ENCODE measurements around the gene RAP1GDS1. TPM values are rescaled to one million over a fixed set of nuclear protein-coding genes. Genes with fewer than 3 reads are reported as not detected.

Gene RAP1GDS1
- total and polyA plus RNA-seq, 4 donors: 11.2 to 19.4 (median 16.0) TPM

GRCh38 chr4:98232202-98232601 is 29.0 kb upstream of the RAP1GDS1 start:
- no peak overlapping the region for H3K4me3 ChIP-seq (ENCODE audit: low read depth in 1 of 3, low read length in 3 of 3)
- DNase-seq (ENCODE audit: low spot score): no peak
- peaks cover 0 to 2% (median 0%) of the 10 kb centered on the region in 4 donors for H3K9me3 ChIP-seq (ENCODE audit: control insufficient read depth in 4 of 4, low read length in 3 of 4)
- H3K4me1 ChIP-seq (ENCODE audit: control insufficient read depth in 4 of 4, insufficient read depth in 4 of 4, low read length in 3 of 4): peaks cover 0 to 5% (median 2%) of the 10 kb centered on the region in 4 donors
- WGBS: 31% methylated on average over 3 of the region's 3 CpGs
- TF ChIP-seq HNF4A (conservative IDR thresholded peaks at IDR 0.05): peak in 1 of 2 donors; percentile 50
- TF ChIP-seq TAF1 (conservative IDR thresholded peaks at IDR 0.05): no peak
- TF ChIP-seq ZBTB33 (IDR thresholded peaks at IDR 0.05): no peak
- TF ChIP-seq FOXA1 (IDR thresholded peaks at IDR 0.05): no peak
- TF ChIP-seq NR2F2 (IDR thresholded peaks at IDR 0.05): no peak
- TF ChIP-seq RAD21 (IDR thresholded peaks at IDR 0.05): peak in 1 of 2 donors; percentile 13
- no peak for TF ChIP-seq REST (IDR thresholded peaks at IDR 0.05)
- peak; percentile 52 to 69 for TF ChIP-seq RXRA (IDR thresholded peaks at IDR 0.05)
- TF ChIP-seq EGR1 (IDR thresholded peaks at IDR 0.05; ENCODE audit: low read depth in 2 of 2): no peak
- TF ChIP-seq FOXA2 (IDR thresholded peaks at IDR 0.05): no peak
- TF ChIP-seq JUND (IDR thresholded peaks at IDR 0.05): peak in 1 of 2 donors; percentile 12
- no peak for TF ChIP-seq SP1 (IDR thresholded peaks at IDR 0.05)
- no peak for TF ChIP-seq HNF4G (IDR thresholded peaks at IDR 0.05)
- TF ChIP-seq CTCF (IDR thresholded peaks at IDR 0.05; ENCODE audit: low read depth, low read length, missing input control): no peak
- peak; percentile 92 for TF ChIP-seq ATF3 (IDR thresholded peaks at IDR 0.05)
- peak; percentile 23 for TF ChIP-seq MAX (IDR thresholded peaks at IDR 0.05)
- TF ChIP-seq GABPA (IDR thresholded peaks at IDR 0.05 in 1 of 2, conservative IDR thresholded peaks at IDR 0.05 in 1 of 2): no peak
- no peak for TF ChIP-seq YY1 (IDR thresholded peaks at IDR 0.05)
- no peaks in the 10 kb centered on the region for H3K36me3 ChIP-seq (ENCODE audit: control insufficient read depth in 4 of 4, insufficient read depth in 3 of 4, low read depth in 1 of 4, low read length in 3 of 4)
- no peaks in the 10 kb centered on the region for H3K27me3 ChIP-seq (ENCODE audit: control insufficient read depth in 4 of 4, insufficient read depth in 4 of 4, low read length in 3 of 4)
- no peak overlapping the region for H3K27ac ChIP-seq (ENCODE audit: low read depth in 1 of 2, low read length in 2 of 2)
- H3K9ac ChIP-seq (ENCODE audit: low read depth in 1 of 2, low read length in 2 of 2): no peak overlapping the region
